HG02610 (cell line): ENCODE data around the gene PCAT6.

ENCODE experiments used
- ATAC-seq: cut with Tn5 transposase; IDR thresholded peaks from one replicate; pipeline ENCODE4 v1.9.1; 2021; ENCODE audit warnings: mild to moderate bottlenecking, moderate library complexity; ENCODE audit not compliant: unreplicated experiment

The PCAT6 gene

GRCh38 chr1:202844259-202844658 is 33.5 kb downstream of the PCAT6 start:
- no peak for ATAC-seq

- no peak for ATAC-seq
Measured at GRCh38 chr1:202844935-202845334, 34.2 kb downstream of the PCAT6 start.

GRCh38 chr1:202848191-202848542 is 37.4 kb downstream of the PCAT6 start:
- ATAC-seq, result peak; percentile 76

GRCh38 chr1:202850593-202851362 is 40.0 kb downstream of the PCAT6 start:
- ATAC-seq, result no peak

GRCh38 chr1:202852163-202852904 is 41.6 kb downstream of the PCAT6 start:
- ATAC-seq, result no peak

- no peak for ATAC-seq
Measured at GRCh38 chr1:202854787-202855186, 44.0 kb downstream of the PCAT6 start.

GRCh38 chr1:202856014-202856413 is 45.3 kb downstream of the PCAT6 start:
- ATAC-seq, result no peak

- no peak for ATAC-seq
Measured at GRCh38 chr1:202857136-202857610, 46.4 kb downstream of the PCAT6 start.

- ATAC-seq, result no peak
Measured at GRCh38 chr1:202858331-202858730, 47.6 kb downstream of the PCAT6 start.

GRCh38 chr1:202858789-202859414 is 48.1 kb downstream of the PCAT6 start:
- ATAC-seq, result no peak

GRCh38 chr1:202860744-202861419 is 50.1 kb downstream of the PCAT6 start:
- ATAC-seq, result peak; percentile 26
